ENCODE results near the gene EPHA8.

- TF ChIP-seq TARDBP (IDR thresholded peaks at IDR 0.05) (no peak), BHLHE40 (IDR thresholded peaks at IDR 0.05; ENCODE audit: borderline replicate concordance) (no peak), ZNF384 (IDR thresholded peaks at IDR 0.05) (no peak), ELF4 (IDR thresholded peaks at IDR 0.05) (no peak), FOXA1 (IDR thresholded peaks at IDR 0.05) (no peak), SUZ12 (IDR thresholded peaks at IDR 0.05) (no peak), SP1 (IDR thresholded peaks at IDR 0.05) (no peak), FOXK2 (IDR thresholded peaks at IDR 0.05) (no peak), FOXM1 (IDR thresholded peaks at IDR 0.05; ENCODE audit: borderline replicate concordance) (no peak), LEF1 (IDR thresholded peaks at IDR 0.05; ENCODE audit: borderline replicate concordance) (no peak), HDGF (IDR thresholded peaks at IDR 0.05; ENCODE audit: borderline replicate concordance) (no peak), L3MBTL2 (conservative IDR thresholded peaks at IDR 0.05) (no peak), NFRKB (IDR thresholded peaks at IDR 0.05) (no peak)
- TF ChIP-seq, protein P1, sequence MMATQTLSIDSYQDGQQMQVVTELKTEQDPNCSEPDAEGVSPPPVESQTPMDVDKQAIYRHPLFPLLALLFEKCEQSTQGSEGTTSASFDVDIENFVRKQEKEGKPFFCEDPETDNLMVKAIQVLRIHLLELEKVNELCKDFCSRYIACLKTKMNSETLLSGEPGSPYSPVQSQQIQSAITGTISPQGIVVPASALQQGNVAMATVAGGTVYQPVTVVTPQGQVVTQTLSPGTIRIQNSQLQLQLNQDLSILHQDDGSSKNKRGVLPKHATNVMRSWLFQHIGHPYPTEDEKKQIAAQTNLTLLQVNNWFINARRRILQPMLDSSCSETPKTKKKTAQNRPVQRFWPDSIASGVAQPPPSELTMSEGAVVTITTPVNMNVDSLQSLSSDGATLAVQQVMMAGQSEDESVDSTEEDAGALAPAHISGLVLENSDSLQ (IDR thresholded peaks at IDR 0.05) = no peak
Measured at GRCh38 chr1:22621761-22622160, 58.5 kb downstream of the EPHA8 start.
